Thoracic aorta (tissue), 2 donors: ENCODE results near the gene STOM. TPM values are rescaled to one million over a fixed set of nuclear protein-coding genes. Genes with fewer than 3 reads are reported as not detected.

Experiments
- ATAC-seq: fragments of 150-250 bp; one replicate; pipeline ENCODE4 v1.8.0; 2017; ENCODE audit warnings: low read depth; ENCODE audit not compliant: insufficient number of reproducible peaks, low FRiP score
- DNase-seq: peaks from one replicate; pipeline ENCODE4 v3.0.0-alpha.2; 2020; ENCODE audit warnings: low spot score
- H3K27ac ChIP-seq, 2 donors: fragments of 200-600 bp; sonication (generic); 1 replicate in 1 of 2; 2 replicates in 1 of 2; pipeline ENCODE4 v1.5.1; 2016; ENCODE audit warnings: mild to moderate bottlenecking in 2 of 2, moderate library complexity in 2 of 2
- H3K27me3 ChIP-seq: fragments of 200-600 bp; sonication (generic); replicated peaks from 2 replicates; pipeline ENCODE4 v1.6.0; 2016; ENCODE audit warnings: mild to moderate bottlenecking; ENCODE audit not compliant: insufficient read depth
- H3K36me3 ChIP-seq: fragments of 200-600 bp; sonication (generic); one replicate; pipeline ENCODE4 v1.5.1; 2016
- H3K4me1 ChIP-seq, 2 donors: fragments of 200-600 bp; sonication (generic); 1 replicate in 1 of 2; 2 replicates in 1 of 2; pipeline versions ENCODE4 v1.5.1 to v1.6.0; 2016; ENCODE audit warnings: low read depth in 2 of 2, mild to moderate bottlenecking in 1 of 2; ENCODE audit not compliant: control insufficient read depth in 1 of 2
- H3K4me3 ChIP-seq: fragments of 200-600 bp; sonication (generic); 2 replicates; pipeline ENCODE4 v1.5.1; 2016; ENCODE audit warnings: mild to moderate bottlenecking
- H3K9me3 ChIP-seq: fragments of 200-600 bp; sonication (generic); 2 replicates; pipeline ENCODE4 v1.5.1; 2016
- CTCF ChIP-seq: fragments of 200-600 bp; sonication (generic); IDR thresholded peaks from one replicate; pipeline ENCODE4 v1.5.1; 2019; ENCODE audit warnings: antibody characterized with exemption
- total RNA-seq, 2 donors: library from RNA; depleted of rRNA; stranded (reverse); fragments of >200 nt; gene quantifications; one replicate each; pipeline versions ENCODE4 v1.1.0 to v1.2.3, GENCODE V29; 2016

Gene STOM
- total RNA-seq, 2 donors from 2014 or later: 177 to 344 TPM

GRCh38 chr9:121328476-121328875, 41.6 kb downstream of the STOM start:
- H3K4me3 ChIP-seq: no peak overlapping the region
- DNase-seq (no peak), ATAC-seq (no peak)
- H3K9me3 ChIP-seq: no peaks in the 10 kb centered on the region
- no peaks in the 10 kb centered on the region for H3K27me3 ChIP-seq
- peaks cover 34 to 83% of the 10 kb centered on the region in 2 donors for H3K4me1 ChIP-seq
- no peak for TF ChIP-seq CTCF
- H3K27ac ChIP-seq: peak overlapping the region; percentile 96 to 97
- H3K36me3 ChIP-seq: peaks cover 66% of the 10 kb centered on the region

GRCh38 chr9:121326901-121327613, 43.0 kb downstream of the STOM start:
- Histone ChIP-seq H3K36me3 (peaks cover 69% of the 10 kb centered on the region), H3K9me3 (no peaks in the 10 kb centered on the region)
- DNase-seq: no peak

GRCh38 chr9:121326130-121326838, 43.8 kb downstream of the STOM start:
- H3K9me3 ChIP-seq: no peaks in the 10 kb centered on the region
- TF ChIP-seq CTCF: peak; percentile 6
- no peak overlapping the region for H3K4me3 ChIP-seq
- no peaks in the 10 kb centered on the region for H3K27me3 ChIP-seq
- H3K27ac ChIP-seq: peak overlapping the region; percentile 96 to 97
- DNase-seq: peak; percentile 95
- peak; percentile 77 for ATAC-seq
- H3K36me3 ChIP-seq: peaks cover 72% of the 10 kb centered on the region
- H3K4me1 ChIP-seq: peaks cover 35 to 82% of the 10 kb centered on the region in 2 donors

More at GRCh38 chr9:121326901-121327613, 43.0 kb downstream of the STOM start:
- Histone ChIP-seq H3K4me1 (peaks cover 34 to 84% of the 10 kb centered on the region in 2 donors), H3K27me3 (no peaks in the 10 kb centered on the region), H3K4me3 (no peak overlapping the region), H3K27ac (peak overlapping the region; percentile 96 to 97)
- peak; percentile 3 for TF ChIP-seq CTCF
- no peak for ATAC-seq

DNA sequence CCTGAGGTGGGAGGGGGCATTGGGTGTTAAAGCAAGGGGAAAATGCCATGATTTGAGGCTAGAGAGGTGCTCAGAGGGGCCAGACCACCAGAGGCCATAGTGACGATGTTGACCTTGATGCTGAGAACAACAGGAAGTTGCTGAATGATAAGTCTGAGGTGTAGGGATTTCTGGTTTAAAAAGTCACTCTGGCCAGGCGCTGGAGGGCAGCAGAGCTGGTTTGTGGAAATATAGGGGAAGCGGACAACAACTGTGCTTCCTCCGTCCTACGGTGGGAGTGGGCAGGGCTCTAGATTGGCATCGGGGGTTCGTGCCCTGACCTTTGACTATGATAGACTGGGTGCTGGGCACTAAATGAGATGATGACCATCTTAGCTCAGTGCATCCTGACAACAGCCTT, 44.7 kb downstream of the STOM start:
- peaks cover 28 to 82% of the 10 kb centered on the region in 2 donors for H3K4me1 ChIP-seq
- peak overlapping the region; percentile 96 to 97 for H3K27ac ChIP-seq
- ATAC-seq: no peak
- H3K36me3 ChIP-seq: peaks cover 70% of the 10 kb centered on the region
- H3K4me3 ChIP-seq: no peak overlapping the region
- TF ChIP-seq CTCF: no peak
- no peaks in the 10 kb centered on the region for H3K9me3 ChIP-seq
- no peaks in the 10 kb centered on the region for H3K27me3 ChIP-seq
- DNase-seq: no peak

GRCh38 chr9:121324755-121325154, 45.3 kb downstream of the STOM start:
- peak overlapping the region; percentile 96 to 97 for H3K27ac ChIP-seq
- DNase-seq (no peak), ATAC-seq (no peak)
- no peaks in the 10 kb centered on the region for H3K9me3 ChIP-seq
- peaks cover 28 to 87% of the 10 kb centered on the region in 2 donors for H3K4me1 ChIP-seq
- peaks cover 63% of the 10 kb centered on the region for H3K36me3 ChIP-seq
- no peaks in the 10 kb centered on the region for H3K27me3 ChIP-seq
- no peak for TF ChIP-seq CTCF
- no peak overlapping the region for H3K4me3 ChIP-seq
